Sciatic nerve (tissue), 2 donors: ENCODE data around the gene ZNF77. TPM values are rescaled to one million over a fixed set of nuclear protein-coding genes. Genes with fewer than 3 reads are reported as not detected.
"Not testable (repeated sequence)": the region's sequence is repeated elsewhere in the genome, so short reads cannot be mapped to it uniquely, and the experiment has no call there.

Experiments used
- ATAC-seq: fragments of 200-7000 bp; cut with Tn5 transposase; one replicate; pipeline ENCODE4 v1.9.1; 2020; ENCODE audit warnings: mild to moderate bottlenecking, moderate library complexity
- DNase-seq: peaks from one replicate; pipeline ENCODE4 v3.0.0-alpha.2; 2020; ENCODE audit warnings: low spot score
- intact Hi-C: fragments of 100-400 bp; cut with DNase I; formaldehyde crosslinking; loops from one replicate; pipeline ENCODE4 v1.14.2; 2022
- total RNA-seq: library from RNA; stranded (reverse); fragmentation: NEBNext Ultra II Directional; extraction: Animal tissue kit (Norgen Biotek cat#: 25700); gene quantifications from one replicate; pipeline ENCODE4 v1.2.1, GENCODE V29; 2021
- donor health status: DM: no; HTN: no; CAD: no.
- donor health status: DM: no; HTN: no; CAD: no.

ZNF77 gene
- total RNA-seq = 6.1 TPM

- peak; percentile 100 for DNase-seq
- intact Hi-C loops = no loop called here
- peak; percentile 99 for ATAC-seq
Observed at GRCh38 chr19:2944775-2945574, at the start of gene ZNF77. Gene ZNF77, minus strand, starts transcription at chr19:2944971. Its CDS starts 131 bp downstream, at chr19:2944840.

- no peak for DNase-seq
- ATAC-seq = no peak
- intact Hi-C loops = no loop called here
Observed at GRCh38 chr19:2993579-2993978, 48.8 kb upstream of the ZNF77 start.

GRCh38 chr19:2992958-2993357 is 48.2 kb upstream of the ZNF77 start:
- DNase-seq (no peak), ATAC-seq (no peak)
- intact Hi-C loops = no loop called here

GRCh38 chr19:2992333-2992732 is 47.6 kb upstream of the ZNF77 start:
- intact Hi-C loops, ATAC-seq, DNase-seq: not testable (repeated sequence)

- no peak for DNase-seq
- intact Hi-C loops = loop anchor here (10.0 kb wide), 1 partner anchor 45 kb away; no protein-coding TSS in a partner anchor
- ATAC-seq = no peak
Observed at GRCh38 chr19:2989236-2989946, 44.6 kb upstream of the ZNF77 start.

- intact Hi-C loops = loop anchor here (10.0 kb wide), 1 partner anchor 46 kb away; no protein-coding TSS in a partner anchor
- ATAC-seq (no peak), DNase-seq (no peak)
Observed at GRCh38 chr19:2988568-2988967, 43.8 kb upstream of the ZNF77 start.

- DNase-seq (no peak), ATAC-seq (no peak)
- intact Hi-C loops = loop anchor here (10.0 kb wide), 1 partner anchor 47 kb away; no protein-coding TSS in a partner anchor
Observed at GRCh38 chr19:2987797-2988196, 43.0 kb upstream of the ZNF77 start.

- no peak for ATAC-seq
- no peak for DNase-seq
- intact Hi-C loops = loop anchor here (10.0 kb wide), 1 partner anchor 48 kb away; no protein-coding TSS in a partner anchor
Observed at GRCh38 chr19:2986951-2987524, 42.3 kb upstream of the ZNF77 start.

GRCh38 chr19:2984215-2984528 is 39.4 kb upstream of the ZNF77 start:
- intact Hi-C loops = loop anchor here (10.0 kb wide), 1 partner anchor 51 kb away; no protein-coding TSS in a partner anchor
- ATAC-seq (no peak), DNase-seq (no peak)

- ATAC-seq = peak; percentile 80
- peak; percentile 77 for DNase-seq
- intact Hi-C loops = loop anchor here (10.0 kb wide), 1 partner anchor 51 kb away; no protein-coding TSS in a partner anchor
Observed at GRCh38 chr19:2983351-2984214, 38.8 kb upstream of the ZNF77 start.

GRCh38 chr19:2982983-2983350 is 38.2 kb upstream of the ZNF77 start:
- intact Hi-C loops = loop anchor here (10.0 kb wide), 1 partner anchor 52 kb away; no protein-coding TSS in a partner anchor
- DNase-seq = peak; percentile 87
- ATAC-seq = peak; percentile 82

GRCh38 chr19:2982561-2982960 is 37.8 kb upstream of the ZNF77 start:
- peak; percentile 20 for ATAC-seq
- DNase-seq = no peak
- intact Hi-C loops = loop anchor here (10.0 kb wide), 1 partner anchor 52 kb away; no protein-coding TSS in a partner anchor

- intact Hi-C loops = loop anchor here (10.0 kb wide), 1 partner anchor 53 kb away; no protein-coding TSS in a partner anchor
- DNase-seq (no peak), ATAC-seq (no peak)
Observed at GRCh38 chr19:2981898-2982297, 37.1 kb upstream of the ZNF77 start.

GRCh38 chr19:2978772-2979171 is 34.0 kb upstream of the ZNF77 start:
- ATAC-seq (no peak), DNase-seq (no peak)
- intact Hi-C loops = no loop called here

- intact Hi-C loops = no loop called here
- no peak for ATAC-seq
- no peak for DNase-seq
Observed at GRCh38 chr19:2978166-2978767, 33.5 kb upstream of the ZNF77 start.

GRCh38 chr19:2977746-2978138 is 33.0 kb upstream of the ZNF77 start:
- intact Hi-C loops = no loop called here
- no peak for DNase-seq
- ATAC-seq = peak; percentile 0

- peak; percentile 96 for ATAC-seq
- DNase-seq = peak; percentile 97
- intact Hi-C loops = no loop called here
Observed at GRCh38 chr19:2977001-2977745, 32.4 kb upstream of the ZNF77 start, which contains the start of gene TLE6. Gene TLE6, plus strand, starts transcription at chr19:2977564. Its CDS starts 670 bp downstream, at chr19:2978234.
